HG02798 (cell line): ENCODE results near the gene DDR2.
"Not testable (repeated sequence)": the region's sequence is repeated elsewhere in the genome, so short reads cannot be mapped to it uniquely, and the experiment has no call there.

Source experiments
- ATAC-seq: cut with Tn5 transposase; IDR thresholded peaks from one replicate; pipeline ENCODE4 v1.9.1; 2021; ENCODE audit warnings: mild to moderate bottlenecking; ENCODE audit not compliant: unreplicated experiment, poor library complexity

DDR2 gene

GRCh38 chr1:162712317-162713029 is 80.2 kb downstream of the DDR2 start:
- ATAC-seq: no peak

GRCh38 chr1:162716123-162716522 is 83.9 kb downstream of the DDR2 start:
- ATAC-seq: no peak

GRCh38 chr1:162716552-162716951 is 84.3 kb downstream of the DDR2 start:
- ATAC-seq: no peak

GRCh38 chr1:162717548-162718184 is 85.4 kb downstream of the DDR2 start:
- no peak for ATAC-seq

- no peak for ATAC-seq
These were observed 87.4 kb downstream of the DDR2 start for GRCh38 chr1:162719678-162720077.

- ATAC-seq: no peak
These were observed 88.7 kb downstream of the DDR2 start for GRCh38 chr1:162720996-162721395.

- no peak for ATAC-seq
These were observed 89.2 kb downstream of the DDR2 start for GRCh38 chr1:162721471-162721870.

- no peak for ATAC-seq
These were observed 89.8 kb downstream of the DDR2 start for GRCh38 chr1:162722036-162722435.

GRCh38 chr1:162724583-162725120 is 92.4 kb downstream of the DDR2 start:
- ATAC-seq: no peak

GRCh38 chr1:162725301-162725837 is 93.1 kb downstream of the DDR2 start:
- no peak for ATAC-seq

- ATAC-seq: no peak
These were observed 94.3 kb downstream of the DDR2 start for GRCh38 chr1:162726555-162726954.

GRCh38 chr1:162727493-162727892 is 95.2 kb downstream of the DDR2 start:
- ATAC-seq: not testable (repeated sequence)

GRCh38 chr1:162728573-162728972 is 96.3 kb downstream of the DDR2 start:
- ATAC-seq: no peak

GRCh38 chr1:162729195-162729774 is 97.0 kb downstream of the DDR2 start:
- ATAC-seq: not testable (repeated sequence)

- no peak for ATAC-seq
These were observed 99.8 kb downstream of the DDR2 start for GRCh38 chr1:162732094-162732493.

- ATAC-seq: no peak
These were observed 100.5 kb downstream of the DDR2 start for GRCh38 chr1:162732566-162733335.

GRCh38 chr1:162733336-162733590 is 101.0 kb downstream of the DDR2 start:
- no peak for ATAC-seq

- ATAC-seq: no peak
These were observed 101.8 kb downstream of the DDR2 start for GRCh38 chr1:162734047-162734446.

GRCh38 chr1:162736184-162736583 is 103.9 kb downstream of the DDR2 start:
- peak; percentile 9 for ATAC-seq

GRCh38 chr1:162736633-162737067 is 104.4 kb downstream of the DDR2 start:
- ATAC-seq: peak; percentile 88

GRCh38 chr1:162740755-162741154 is 108.5 kb downstream of the DDR2 start:
- ATAC-seq: no peak
